Muscle of leg (tissue), 11 donors: ENCODE data around the gene ADH5. TPM values are rescaled to one million over a fixed set of nuclear protein-coding genes. Genes with fewer than 3 reads are reported as not detected.
A peak's percentile ranks its signal among the peaks of the same experiment; 100 is the strongest.
"Not testable (repeated sequence)": the region's sequence is repeated elsewhere in the genome, so short reads cannot be mapped to it uniquely, and the experiment has no call there.

Experiments
- DNase-seq: peaks from one replicate; pipeline ENCODE4 v3.0.0; 2013
- H3K27ac ChIP-seq: one replicate; pipeline ENCODE4 v1.5.1; 2013; ENCODE audit warnings: mild to moderate bottlenecking, low read length, control low read depth
- H3K27me3 ChIP-seq: one replicate; pipeline ENCODE4 v1.6.1; 2013; ENCODE audit warnings: low read length; ENCODE audit not compliant: control insufficient read depth, insufficient read depth
- H3K36me3 ChIP-seq: one replicate; pipeline ENCODE4 v1.6.1; 2013; ENCODE audit warnings: low read length; ENCODE audit not compliant: control insufficient read depth, insufficient read depth
- H3K4me1 ChIP-seq: one replicate; pipeline ENCODE4 v1.6.1; 2013; ENCODE audit warnings: low read length; ENCODE audit not compliant: control insufficient read depth, insufficient read depth
- H3K4me3 ChIP-seq: one replicate; pipeline ENCODE4 v1.5.1; 2013; ENCODE audit warnings: low read length, control low read depth
- H3K9me3 ChIP-seq: replicated peaks from 2 replicates; pipeline ENCODE4 v1.6.1; 2013; ENCODE audit warnings: low read depth, low read length; ENCODE audit not compliant: control insufficient read depth
- WGBS: methylation state at CpG from one replicate; pipeline ENCODE4 v1.1.5; 2013; ENCODE audit warnings: missing lambda C conversion rate; ENCODE audit not compliant: insufficient coverage; 5-methylcytosine and 5-hydroxymethylcytosine counted together
- polyA plus RNA-seq, 8 donors: library from polyadenylated mRNA; unstranded; fragments of 120-200 nt; gene quantifications; one replicate each; pipeline versions ENCODE4 v1.2.1 to v1.2.3, GENCODE V29; 2013; ENCODE audit warnings: inconsistent platforms in 1 of 8, low replicate concordance in 1 of 8; ENCODE audit not compliant: insufficient read length in 8 of 8, insufficient read depth in 1 of 8
- total RNA-seq: library from RNA; stranded (reverse); fragments of 120-200 nt; gene quantifications from one replicate; pipeline ENCODE4 v1.2.4, GENCODE V29; 2013

Gene ADH5
- total and polyA plus RNA-seq, 9 donors: 85.2 to 135 (median 108) TPM

DNA sequence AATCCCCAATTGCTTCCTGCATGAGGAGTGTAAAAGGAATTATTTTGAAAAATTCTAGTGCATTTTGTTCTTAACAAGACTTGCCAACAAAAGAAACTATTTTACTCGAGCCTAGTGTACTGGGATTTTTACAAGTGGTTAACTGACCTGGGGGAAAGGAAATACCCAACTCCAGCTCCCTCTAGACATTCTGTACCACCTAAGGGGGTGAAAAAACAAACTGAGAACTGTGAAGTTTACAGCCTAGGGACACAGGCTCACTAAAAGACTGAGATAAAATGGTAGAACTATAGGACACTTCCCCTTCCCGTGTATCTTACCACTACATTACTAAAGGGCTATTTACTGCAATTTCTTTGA is 2.6 kb upstream of the ADH5 start:
- H3K27ac ChIP-seq: peak overlapping the region; percentile 95
- H3K4me3 ChIP-seq: no peak overlapping the region
- no peaks in the 10 kb centered on the region for H3K9me3 ChIP-seq
- WGBS: no CpG with 5 or more reads among the region's 2 CpGs
- no peaks in the 10 kb centered on the region for H3K36me3 ChIP-seq
- no peaks in the 10 kb centered on the region for H3K27me3 ChIP-seq
- DNase-seq: no peak
- peaks cover 4% of the 10 kb centered on the region for H3K4me1 ChIP-seq

DNA sequence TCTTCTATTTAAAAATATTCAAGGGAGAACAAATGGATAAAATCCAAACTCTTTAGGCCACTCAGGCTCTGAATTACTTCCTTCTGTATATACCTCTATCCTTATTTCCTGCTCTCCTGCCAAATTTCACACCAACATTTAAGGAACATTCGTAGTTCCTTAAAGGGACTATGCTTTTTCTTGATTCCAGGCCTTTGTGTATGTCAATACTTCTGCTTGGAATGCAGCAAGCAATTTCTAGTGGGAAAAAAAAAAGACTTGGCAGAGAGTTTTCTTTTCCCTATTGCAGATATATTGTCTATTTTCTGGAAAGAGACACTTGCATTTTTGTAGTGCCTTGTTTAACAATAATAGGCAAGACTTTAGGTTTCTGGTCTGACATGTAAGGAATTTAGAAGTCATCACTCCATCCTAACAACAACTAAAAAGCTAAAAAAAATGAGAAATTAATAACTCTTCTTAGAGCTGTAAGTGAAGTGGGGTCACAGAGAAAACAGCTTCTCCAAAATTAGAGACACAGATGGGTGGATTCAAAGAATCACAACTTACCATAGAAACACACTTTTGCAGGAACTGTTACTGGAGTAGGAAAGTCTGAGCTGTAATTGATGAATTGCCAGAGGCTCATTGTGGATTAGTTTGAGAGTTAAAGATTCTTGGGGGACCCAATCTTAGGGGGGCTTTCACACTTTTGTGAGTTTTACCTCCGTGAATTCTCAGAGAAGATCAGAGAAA is 2.1 kb upstream of the ADH5 start:
- peak overlapping the region; percentile 1 for H3K4me3 ChIP-seq
- peaks cover under 1% of the 10 kb centered on the region for H3K36me3 ChIP-seq
- no peaks in the 10 kb centered on the region for H3K27me3 ChIP-seq
- no peaks in the 10 kb centered on the region for H3K9me3 ChIP-seq
- peak; percentile 90 for DNase-seq
- peak overlapping the region; percentile 95 for H3K27ac ChIP-seq
- peaks cover 4% of the 10 kb centered on the region for H3K4me1 ChIP-seq
- WGBS: no CpG with 5 or more reads among the region's 2 CpGs

GRCh38 chr4:99088023-99088449 is 552 bp downstream of the ADH5 start:
- Histone ChIP-seq H3K27ac (peak overlapping the region; percentile 91), H3K4me1 (peaks cover 4% of the 10 kb centered on the region), H3K9me3 (no peaks in the 10 kb centered on the region), H3K27me3 (no peaks in the 10 kb centered on the region), H3K36me3 (peaks cover 23% of the 10 kb centered on the region), H3K4me3 (peak overlapping the region; percentile 81)
- peak; percentile 88 for DNase-seq
- 0% methylated on average over 6 of the region's 15 CpGs for WGBS

- Histone ChIP-seq H3K4me1 (peaks cover 2% of the 10 kb centered on the region), H3K4me3 (no peak overlapping the region), H3K9me3 (no peaks in the 10 kb centered on the region), H3K27ac (no peak overlapping the region), H3K36me3 (peaks cover 47% of the 10 kb centered on the region), H3K27me3 (no peaks in the 10 kb centered on the region)
- no peak for DNase-seq
- WGBS: no CpG with 5 or more reads among the region's 2 CpGs
These were observed 4.0 kb downstream of the ADH5 start for GRCh38 chr4:99084595-99084994.

DNA sequence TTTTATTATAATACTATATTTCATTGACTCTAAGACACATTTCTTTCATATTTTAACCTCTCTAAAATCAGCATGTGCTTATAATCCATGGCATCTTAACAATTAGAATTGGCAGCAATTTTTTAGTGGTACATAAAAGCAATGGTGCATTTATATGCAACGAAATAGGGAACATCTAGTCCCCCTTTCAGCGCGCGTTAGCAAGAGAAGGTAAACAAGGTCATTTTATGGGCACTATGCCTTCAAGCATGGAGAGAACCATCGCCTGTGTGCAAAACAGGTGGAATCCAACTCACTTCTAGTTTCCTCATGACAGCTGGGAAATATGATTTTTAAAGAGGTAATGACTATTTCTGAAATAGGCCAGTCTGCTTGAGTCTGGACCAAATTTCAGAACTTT is 6.4 kb downstream of the ADH5 start:
- H3K27me3 ChIP-seq: no peaks in the 10 kb centered on the region
- H3K27ac ChIP-seq: no peak overlapping the region

GRCh38 chr4:99080869-99081268 is 7.7 kb downstream of the ADH5 start:
- H3K27me3 ChIP-seq, H3K27ac ChIP-seq, H3K4me3 ChIP-seq, DNase-seq, H3K4me1 ChIP-seq, H3K9me3 ChIP-seq: not testable (repeated sequence)
- peaks cover 65% of the 10 kb centered on the region for H3K36me3 ChIP-seq
- WGBS: no CpG with 5 or more reads among the region's 6 CpGs

More for the DNA sequence above, 6.4 kb downstream of the ADH5 start:
- H3K36me3 ChIP-seq: peaks cover 55% of the 10 kb centered on the region
- 92% methylated on average over 4 of the region's 5 CpGs for WGBS
- H3K9me3 ChIP-seq: no peaks in the 10 kb centered on the region
- no peaks in the 10 kb centered on the region for H3K4me1 ChIP-seq
- no peak for DNase-seq
- H3K4me3 ChIP-seq: no peak overlapping the region

GRCh38 chr4:99079625-99080295 is 8.8 kb downstream of the ADH5 start:
- Histone ChIP-seq H3K4me1 (no peaks in the 10 kb centered on the region), H3K27ac (no peak overlapping the region), H3K36me3 (peaks cover 67% of the 10 kb centered on the region), H3K9me3 (no peaks in the 10 kb centered on the region), H3K4me3 (no peak overlapping the region), H3K27me3 (no peaks in the 10 kb centered on the region)
- no peak for DNase-seq
- no CpG with 5 or more reads among the region's 5 CpGs for WGBS

GRCh38 chr4:99078931-99079624 is 9.5 kb downstream of the ADH5 start:
- H3K27me3 ChIP-seq: no peaks in the 10 kb centered on the region
- DNase-seq: no peak
- no peak overlapping the region for H3K4me3 ChIP-seq
- peaks cover 64% of the 10 kb centered on the region for H3K36me3 ChIP-seq
- H3K27ac ChIP-seq: no peak overlapping the region
- H3K9me3 ChIP-seq: no peaks in the 10 kb centered on the region
- WGBS: no CpG with 5 or more reads among the region's 5 CpGs
- H3K4me1 ChIP-seq: no peaks in the 10 kb centered on the region

GRCh38 chr4:99078336-99078735 is 10.3 kb downstream of the ADH5 start:
- Histone ChIP-seq H3K36me3 (peaks cover 62% of the 10 kb centered on the region), H3K9me3 (no peaks in the 10 kb centered on the region), H3K27me3 (no peaks in the 10 kb centered on the region), H3K27ac (no peak overlapping the region), H3K4me3 (no peak overlapping the region), H3K4me1 (no peaks in the 10 kb centered on the region)
- DNase-seq: no peak
- WGBS: 92% methylated on average over 2 of the region's 5 CpGs

GRCh38 chr4:99077177-99077576 is 11.4 kb downstream of the ADH5 start:
- no peaks in the 10 kb centered on the region for H3K9me3 ChIP-seq
- H3K36me3 ChIP-seq: peaks cover 55% of the 10 kb centered on the region
- no peaks in the 10 kb centered on the region for H3K4me1 ChIP-seq
- H3K27ac ChIP-seq: no peak overlapping the region
- DNase-seq: no peak
- no peaks in the 10 kb centered on the region for H3K27me3 ChIP-seq
- 80% methylated on average over 1 of the region's 4 CpGs for WGBS
- no peak overlapping the region for H3K4me3 ChIP-seq
